Immature natural killer cell (primary cell): ENCODE results near the gene TMED10. TPM values are rescaled to one million over a fixed set of nuclear protein-coding genes. Genes with fewer than 3 reads are reported as not detected.
A peak's percentile ranks its signal among the peaks of the same experiment; 100 is the strongest.
"Not testable (repeated sequence)": the region's sequence is repeated elsewhere in the genome, so short reads cannot be mapped to it uniquely, and the experiment has no call there.

Experiments used
- DNase-seq, 3 donors: peaks; one replicate each; pipeline ENCODE4 v3.0.0; 2022; ENCODE audit warnings: mixed read lengths in 1 of 3
- H3K27ac Mint-ChIP-seq, 6 donors: one replicate each; pipeline ENCODE4 v1.8.0; 2020; ENCODE audit warnings: mixed read lengths in 6 of 6, mild to moderate bottlenecking in 5 of 6, inconsistent platforms in 4 of 6, moderate library complexity in 3 of 6
- H3K27me3 Mint-ChIP-seq, 3 donors: one replicate each; pipeline ENCODE4 v1.8.0; 2020 to 2021; ENCODE audit warnings: low read depth in 3 of 3, mild to moderate bottlenecking in 3 of 3, mixed read lengths in 3 of 3, moderate library complexity in 3 of 3, inconsistent platforms in 1 of 3
- H3K36me3 Mint-ChIP-seq, 3 donors: one replicate each; pipeline ENCODE4 v1.8.0; 2020; ENCODE audit warnings: mixed read lengths in 3 of 3, inconsistent platforms in 2 of 3, mild to moderate bottlenecking in 2 of 3
- H3K4me1 Mint-ChIP-seq, 2 donors: one replicate each; pipeline ENCODE4 v1.8.0; 2020; ENCODE audit warnings: inconsistent platforms in 2 of 2, mild to moderate bottlenecking in 2 of 2, mixed read lengths in 2 of 2, moderate library complexity in 1 of 2
- H3K4me3 Mint-ChIP-seq, 5 donors: one replicate each; pipeline ENCODE4 v1.8.0; 2020; ENCODE audit warnings: mild to moderate bottlenecking in 5 of 5, mixed read lengths in 5 of 5, inconsistent platforms in 3 of 5, moderate library complexity in 3 of 5
- H3K9me3 Mint-ChIP-seq, 6 donors: one replicate each; pipeline ENCODE4 v1.8.0; 2020; ENCODE audit warnings: mild to moderate bottlenecking in 6 of 6, mixed read lengths in 6 of 6, inconsistent platforms in 4 of 6, moderate library complexity in 3 of 6
- polyA plus RNA-seq, 3 donors: library from polyadenylated mRNA; unstranded; fragments of 300-500 nt; fragmentation: Illumina TruSeq; gene quantifications; one replicate each; pipeline ENCODE4 v1.2.3, GENCODE V29; 2021

TMED10 gene
- polyA plus RNA-seq, 3 donors from 2014 or later, result 379 to 442 (median 439) TPM

GRCh38 chr14:75127474-75127820 lies 49.0 kb downstream of the TMED10 start:
- H3K4me1 Mint-ChIP-seq, result peaks cover 40 to 51% of the 10 kb centered on the region in 2 donors
- peak overlapping the region; percentile 97 to 99 (median 99) for H3K27ac Mint-ChIP-seq
- H3K9me3 Mint-ChIP-seq, H3K27me3 Mint-ChIP-seq, DNase-seq, H3K36me3 Mint-ChIP-seq: not testable (repeated sequence)
- H3K4me3 Mint-ChIP-seq, result peak overlapping the region; percentile 96 to 98 (median 96)

- Mint-ChIP-seq H3K4me1 (peaks cover 38 to 49% of the 10 kb centered on the region in 2 donors), H3K36me3 (peaks cover 0 to 4% (median 2%) of the 10 kb centered on the region in 3 donors), H3K4me3 (peak within 1 kb of the TSS; percentile 96 to 98 (median 96)), H3K27me3 (peaks cover 6 to 8% (median 7%) of the 10 kb centered on the region in 3 donors), H3K9me3 (no peaks in the 10 kb centered on the region), H3K27ac (peak within 1 kb of the TSS; percentile 97 to 99 (median 99))
- DNase-seq, result peak; percentile 88 to 92 (median 91)
Measured at GRCh38 chr14:75126679-75127473, 49.5 kb downstream of the TMED10 start, which contains the start of gene NEK9. TSS of gene NEK9 (minus strand) at chr14:75127048. CDS start at chr14:75126921, 127 bp downstream.

GRCh38 chr14:75126121-75126544 lies 50.3 kb downstream of the TMED10 start:
- Mint-ChIP-seq H3K27me3 (peaks cover 6 to 8% (median 7%) of the 10 kb centered on the region in 3 donors), H3K27ac (peak overlapping the region; percentile 97 to 99 (median 98)), H3K9me3 (no peaks in the 10 kb centered on the region), H3K36me3 (peaks cover 0 to 4% (median 3%) of the 10 kb centered on the region in 3 donors), H3K4me3 (peak overlapping the region; percentile 96 to 98 (median 96)), H3K4me1 (peaks cover 38 to 51% of the 10 kb centered on the region in 2 donors)
- no peak for DNase-seq

DNA sequence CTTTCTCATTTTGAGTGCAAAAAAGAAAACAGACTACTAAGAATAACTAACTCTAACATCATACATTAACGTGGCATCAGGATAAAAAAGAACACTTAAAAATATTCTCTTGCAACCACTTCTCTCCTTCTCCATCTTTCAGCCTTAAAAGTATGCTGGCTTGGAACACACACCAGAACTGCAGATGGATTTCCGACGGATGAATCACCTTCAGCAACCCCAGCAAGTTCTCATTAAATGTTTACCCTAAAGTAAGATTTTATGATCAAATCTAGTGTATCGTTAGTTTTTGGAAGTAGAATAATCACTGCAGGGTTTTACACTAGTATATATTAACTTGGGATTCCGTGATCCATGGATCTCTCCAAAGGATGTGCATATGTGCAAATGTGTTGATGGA lies 50.8 kb downstream of the TMED10 start:
- H3K36me3 Mint-ChIP-seq, result peaks cover 0 to 4% (median 3%) of the 10 kb centered on the region in 3 donors
- H3K9me3 Mint-ChIP-seq, result no peaks in the 10 kb centered on the region
- peak overlapping the region; percentile 97 to 99 (median 98) for H3K27ac Mint-ChIP-seq
- H3K27me3 Mint-ChIP-seq, result peaks cover 6 to 8% (median 7%) of the 10 kb centered on the region in 3 donors
- H3K4me1 Mint-ChIP-seq, result peaks cover 38 to 51% of the 10 kb centered on the region in 2 donors
- peak overlapping the region; percentile 96 to 98 (median 96) for H3K4me3 Mint-ChIP-seq
- no peak for DNase-seq

DNA sequence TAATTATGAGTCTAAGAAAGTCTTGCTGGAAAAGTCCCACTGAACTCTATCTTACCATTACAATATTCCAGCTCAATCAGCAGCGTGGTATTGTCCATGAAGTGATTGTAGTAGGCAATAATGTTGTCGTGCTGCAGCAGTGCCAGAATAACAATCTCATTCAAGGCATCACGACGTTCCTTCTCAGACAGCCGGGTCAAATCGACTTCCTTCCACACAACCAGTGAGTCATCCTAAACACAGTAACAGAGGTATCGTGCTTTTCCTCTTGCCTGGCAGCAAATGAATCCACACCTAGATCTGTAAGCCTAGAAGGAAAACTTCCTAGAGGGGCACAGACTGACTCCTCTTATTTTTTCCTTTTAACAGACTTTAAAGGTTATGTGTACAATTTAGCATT lies 52.4 kb downstream of the TMED10 start:
- H3K27ac Mint-ChIP-seq, result peak overlapping the region in 4 of 6 donors; percentile 15 to 73 (median 34)
- no peak for DNase-seq
- no peaks in the 10 kb centered on the region for H3K9me3 Mint-ChIP-seq
- peaks cover 0 to 16% (median 8%) of the 10 kb centered on the region in 3 donors for H3K36me3 Mint-ChIP-seq
- peaks cover 6 to 8% (median 7%) of the 10 kb centered on the region in 3 donors for H3K27me3 Mint-ChIP-seq
- H3K4me3 Mint-ChIP-seq, result no peak overlapping the region
- peaks cover 38 to 51% of the 10 kb centered on the region in 2 donors for H3K4me1 Mint-ChIP-seq

DNA sequence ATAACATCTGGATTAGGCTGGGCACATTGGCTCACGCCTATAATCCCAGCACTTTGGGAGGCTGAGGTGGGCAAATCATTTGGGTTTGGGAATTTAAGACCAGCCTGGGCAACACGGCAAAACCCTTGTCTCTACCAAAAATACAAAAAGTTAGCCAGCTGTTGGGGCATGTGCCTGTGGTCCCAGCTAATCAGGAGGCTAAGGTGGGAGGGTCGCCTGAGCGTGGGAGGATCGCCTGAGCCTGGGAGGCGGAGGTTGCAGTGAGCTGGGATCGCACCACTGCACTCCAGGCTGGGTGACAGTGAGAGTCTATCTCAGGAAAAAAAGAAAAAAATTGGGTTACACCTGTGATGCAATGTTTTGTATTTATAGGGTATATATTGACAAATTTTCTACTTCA lies 54.9 kb downstream of the TMED10 start:
- H3K9me3 Mint-ChIP-seq, result no peaks in the 10 kb centered on the region
- H3K36me3 Mint-ChIP-seq, result peaks cover 15 to 30% (median 24%) of the 10 kb centered on the region in 3 donors
- no peak overlapping the region for H3K27ac Mint-ChIP-seq
- peaks cover 22 to 31% of the 10 kb centered on the region in 2 donors for H3K4me1 Mint-ChIP-seq
- peaks cover 3 to 4% (median 3%) of the 10 kb centered on the region in 3 donors for H3K27me3 Mint-ChIP-seq
- no peak for DNase-seq
- no peak overlapping the region for H3K4me3 Mint-ChIP-seq

- no peak for DNase-seq
- Mint-ChIP-seq H3K4me3 (no peak overlapping the region), H3K27ac (no peak overlapping the region), H3K36me3 (peaks cover 15 to 34% (median 28%) of the 10 kb centered on the region in 3 donors), H3K27me3 (peaks cover 0 to 2% (median 0%) of the 10 kb centered on the region in 3 donors), H3K4me1 (peaks cover 15 to 23% of the 10 kb centered on the region in 2 donors), H3K9me3 (no peaks in the 10 kb centered on the region)
Measured at GRCh38 chr14:75120541-75121291, 55.7 kb downstream of the TMED10 start.

DNA sequence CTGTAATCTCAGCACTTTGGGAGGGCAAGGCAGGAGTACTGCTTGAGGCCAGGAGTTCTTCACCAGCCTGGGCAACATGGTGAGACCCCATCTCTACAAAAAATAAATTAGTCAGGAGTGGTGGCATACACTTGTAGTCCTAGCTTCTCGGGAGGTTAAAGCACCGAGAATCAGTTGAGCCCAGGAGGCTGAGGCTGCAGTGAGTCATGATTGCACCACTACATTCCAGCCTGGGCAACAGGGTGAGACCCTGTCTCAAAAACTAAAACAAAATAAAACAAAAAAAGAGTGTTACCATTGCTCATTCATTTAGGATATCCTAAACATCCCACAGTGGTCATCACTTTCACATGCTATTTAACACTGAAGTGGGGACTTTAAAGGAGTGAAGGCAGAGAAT lies 57.4 kb downstream of the TMED10 start:
- H3K4me1 Mint-ChIP-seq, result peaks cover 5 to 14% of the 10 kb centered on the region in 2 donors
- no peaks in the 10 kb centered on the region for H3K9me3 Mint-ChIP-seq
- peaks cover 0 to 2% (median 0%) of the 10 kb centered on the region in 3 donors for H3K27me3 Mint-ChIP-seq
- no peak overlapping the region for H3K27ac Mint-ChIP-seq
- DNase-seq, result no peak
- H3K4me3 Mint-ChIP-seq, result no peak overlapping the region
- H3K36me3 Mint-ChIP-seq, result peaks cover 19 to 40% (median 30%) of the 10 kb centered on the region in 3 donors

DNA sequence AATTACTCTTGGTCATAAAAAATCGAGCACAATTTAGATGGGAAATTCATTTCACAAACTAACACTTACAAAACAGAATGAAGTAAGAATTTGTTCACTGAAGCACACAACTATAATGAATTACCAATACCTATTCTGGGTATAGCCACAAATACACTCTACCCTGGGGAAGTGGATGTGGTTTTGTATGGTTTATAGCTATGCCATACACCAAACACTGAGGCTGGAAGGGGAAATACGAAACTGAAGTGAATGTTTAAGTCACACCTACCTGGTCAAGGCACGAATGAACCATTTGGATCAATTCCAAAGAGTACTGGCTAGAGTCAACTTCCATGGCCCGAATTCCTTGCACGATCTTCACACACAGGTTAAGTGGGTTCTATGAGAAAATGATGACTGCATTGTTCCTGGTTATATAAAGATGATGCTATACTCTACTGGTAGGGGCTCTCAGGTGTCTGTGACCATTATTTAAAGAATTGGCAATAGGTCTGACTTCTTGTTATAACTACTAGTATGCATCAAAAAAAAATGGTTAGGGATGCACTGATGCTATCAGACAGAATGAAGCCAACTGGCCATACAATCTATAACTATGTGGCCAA lies 62.4 kb downstream of the TMED10 start:
- Mint-ChIP-seq H3K9me3 (no peaks in the 10 kb centered on the region), H3K27me3 (peaks cover 0 to 2% (median 0%) of the 10 kb centered on the region in 3 donors), H3K4me3 (no peak overlapping the region), H3K4me1 (peaks cover 8 to 12% of the 10 kb centered on the region in 2 donors), H3K27ac (no peak overlapping the region), H3K36me3 (peaks cover 36 to 62% (median 51%) of the 10 kb centered on the region in 3 donors)
- DNase-seq, result no peak

GRCh38 chr14:75109877-75110276 lies 66.5 kb downstream of the TMED10 start:
- Mint-ChIP-seq H3K27me3 (peaks cover 0 to 3% (median 0%) of the 10 kb centered on the region in 3 donors), H3K9me3 (no peaks in the 10 kb centered on the region), H3K4me1 (peaks cover 8 to 12% of the 10 kb centered on the region in 2 donors), H3K4me3 (no peak overlapping the region), H3K27ac (no peak overlapping the region), H3K36me3 (peaks cover 31 to 63% (median 47%) of the 10 kb centered on the region in 3 donors)
- no peak for DNase-seq

- Mint-ChIP-seq H3K4me3 (no peak overlapping the region), H3K4me1 (no peaks in the 10 kb centered on the region), H3K27me3 (peaks cover 0 to 2% (median 0%) of the 10 kb centered on the region in 3 donors), H3K9me3 (no peaks in the 10 kb centered on the region), H3K36me3 (peaks cover 36 to 59% (median 46%) of the 10 kb centered on the region in 3 donors), H3K27ac (no peak overlapping the region)
- DNase-seq, result no peak
Measured at GRCh38 chr14:75107186-75107585, 69.2 kb downstream of the TMED10 start.

DNA sequence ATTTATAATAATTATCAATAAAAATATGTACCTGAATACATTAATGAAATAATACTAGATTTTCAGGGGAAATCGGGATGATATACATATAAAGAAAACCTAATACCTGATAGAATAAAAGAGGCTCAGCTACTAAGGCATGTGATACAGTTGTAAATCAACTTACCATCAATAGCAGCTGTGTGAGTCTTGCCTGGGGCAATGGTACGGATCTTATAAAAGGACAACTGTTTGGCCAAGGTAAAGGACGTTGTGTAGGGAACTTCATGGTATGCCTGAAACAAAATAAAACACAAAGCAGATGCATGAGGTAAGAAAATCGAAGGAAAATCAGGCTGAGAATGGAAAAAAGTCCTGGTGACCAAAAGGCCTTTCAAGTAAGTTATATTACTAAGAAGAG lies 74.9 kb downstream of the TMED10 start:
- no peak for DNase-seq
- H3K27ac Mint-ChIP-seq, result no peak overlapping the region
- peaks cover 0 to 2% (median 0%) of the 10 kb centered on the region in 3 donors for H3K27me3 Mint-ChIP-seq
- no peaks in the 10 kb centered on the region for H3K9me3 Mint-ChIP-seq
- H3K4me3 Mint-ChIP-seq, result no peak overlapping the region
- no peaks in the 10 kb centered on the region for H3K4me1 Mint-ChIP-seq
- H3K36me3 Mint-ChIP-seq, result peaks cover 35 to 54% (median 39%) of the 10 kb centered on the region in 3 donors

GRCh38 chr14:75098682-75099081 lies 77.7 kb downstream of the TMED10 start:
- no peak for DNase-seq
- Mint-ChIP-seq H3K4me1 (no peaks in the 10 kb centered on the region), H3K36me3 (peaks cover 38 to 60% (median 44%) of the 10 kb centered on the region in 3 donors), H3K27me3 (peaks cover 0 to 2% (median 0%) of the 10 kb centered on the region in 3 donors), H3K9me3 (no peaks in the 10 kb centered on the region), H3K27ac (no peak overlapping the region), H3K4me3 (no peak overlapping the region)
